ENCODE measurements around the gene SKIDA1.

GRCh38 chr10:21501731-21502347 lies 23.6 kb downstream of the SKIDA1 start:
- TF ChIP-seq SCRT1 (tag by site-specific recombination; IDR thresholded peaks at IDR 0.05; ENCODE audit: borderline replicate concordance) (no peak), ZNF2 (tag by site-specific recombination; IDR thresholded peaks at IDR 0.05) (no peak), ZSCAN16 (tag by site-specific recombination; IDR thresholded peaks at IDR 0.05) (no peak), YY1 (tag by site-specific recombination; IDR thresholded peaks at IDR 0.05) (no peak), ZNF76 (tag by site-specific recombination; IDR thresholded peaks at IDR 0.05; ENCODE audit: borderline replicate concordance, low read depth) (no peak), ZNF558 (tag by site-specific recombination; IDR thresholded peaks at IDR 0.05) (no peak), ZNF274 (IDR thresholded peaks at IDR 0.05; ENCODE audit: low read length) (no peak), ZNF274 (tag by site-specific recombination; IDR thresholded peaks at IDR 0.05; ENCODE audit: borderline replicate concordance) (no peak), ZNF701 (tag by site-specific recombination; IDR thresholded peaks at IDR 0.05) (no peak), ZNF324 (tag by site-specific recombination; IDR thresholded peaks at IDR 0.05) (no peak), HOXA7 (CRISPR knock-in tag; IDR thresholded peaks at IDR 0.05; ENCODE audit: borderline replicate concordance) (no peak)
- TF ChIP-seq, protein P1, sequence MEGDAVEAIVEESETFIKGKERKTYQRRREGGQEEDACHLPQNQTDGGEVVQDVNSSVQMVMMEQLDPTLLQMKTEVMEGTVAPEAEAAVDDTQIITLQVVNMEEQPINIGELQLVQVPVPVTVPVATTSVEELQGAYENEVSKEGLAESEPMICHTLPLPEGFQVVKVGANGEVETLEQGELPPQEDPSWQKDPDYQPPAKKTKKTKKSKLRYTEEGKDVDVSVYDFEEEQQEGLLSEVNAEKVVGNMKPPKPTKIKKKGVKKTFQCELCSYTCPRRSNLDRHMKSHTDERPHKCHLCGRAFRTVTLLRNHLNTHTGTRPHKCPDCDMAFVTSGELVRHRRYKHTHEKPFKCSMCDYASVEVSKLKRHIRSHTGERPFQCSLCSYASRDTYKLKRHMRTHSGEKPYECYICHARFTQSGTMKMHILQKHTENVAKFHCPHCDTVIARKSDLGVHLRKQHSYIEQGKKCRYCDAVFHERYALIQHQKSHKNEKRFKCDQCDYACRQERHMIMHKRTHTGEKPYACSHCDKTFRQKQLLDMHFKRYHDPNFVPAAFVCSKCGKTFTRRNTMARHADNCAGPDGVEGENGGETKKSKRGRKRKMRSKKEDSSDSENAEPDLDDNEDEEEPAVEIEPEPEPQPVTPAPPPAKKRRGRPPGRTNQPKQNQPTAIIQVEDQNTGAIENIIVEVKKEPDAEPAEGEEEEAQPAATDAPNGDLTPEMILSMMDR (tag by site-specific recombination; IDR thresholded peaks at IDR 0.05) = no peak
- TF ChIP-seq, protein P2, sequence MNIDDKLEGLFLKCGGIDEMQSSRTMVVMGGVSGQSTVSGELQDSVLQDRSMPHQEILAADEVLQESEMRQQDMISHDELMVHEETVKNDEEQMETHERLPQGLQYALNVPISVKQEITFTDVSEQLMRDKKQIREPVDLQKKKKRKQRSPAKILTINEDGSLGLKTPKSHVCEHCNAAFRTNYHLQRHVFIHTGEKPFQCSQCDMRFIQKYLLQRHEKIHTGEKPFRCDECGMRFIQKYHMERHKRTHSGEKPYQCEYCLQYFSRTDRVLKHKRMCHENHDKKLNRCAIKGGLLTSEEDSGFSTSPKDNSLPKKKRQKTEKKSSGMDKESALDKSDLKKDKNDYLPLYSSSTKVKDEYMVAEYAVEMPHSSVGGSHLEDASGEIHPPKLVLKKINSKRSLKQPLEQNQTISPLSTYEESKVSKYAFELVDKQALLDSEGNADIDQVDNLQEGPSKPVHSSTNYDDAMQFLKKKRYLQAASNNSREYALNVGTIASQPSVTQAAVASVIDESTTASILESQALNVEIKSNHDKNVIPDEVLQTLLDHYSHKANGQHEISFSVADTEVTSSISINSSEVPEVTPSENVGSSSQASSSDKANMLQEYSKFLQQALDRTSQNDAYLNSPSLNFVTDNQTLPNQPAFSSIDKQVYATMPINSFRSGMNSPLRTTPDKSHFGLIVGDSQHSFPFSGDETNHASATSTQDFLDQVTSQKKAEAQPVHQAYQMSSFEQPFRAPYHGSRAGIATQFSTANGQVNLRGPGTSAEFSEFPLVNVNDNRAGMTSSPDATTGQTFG (tag by site-specific recombination; IDR thresholded peaks at IDR 0.05; ENCODE audit: borderline replicate concordance) = no peak
- TF ChIP-seq, protein P3, sequence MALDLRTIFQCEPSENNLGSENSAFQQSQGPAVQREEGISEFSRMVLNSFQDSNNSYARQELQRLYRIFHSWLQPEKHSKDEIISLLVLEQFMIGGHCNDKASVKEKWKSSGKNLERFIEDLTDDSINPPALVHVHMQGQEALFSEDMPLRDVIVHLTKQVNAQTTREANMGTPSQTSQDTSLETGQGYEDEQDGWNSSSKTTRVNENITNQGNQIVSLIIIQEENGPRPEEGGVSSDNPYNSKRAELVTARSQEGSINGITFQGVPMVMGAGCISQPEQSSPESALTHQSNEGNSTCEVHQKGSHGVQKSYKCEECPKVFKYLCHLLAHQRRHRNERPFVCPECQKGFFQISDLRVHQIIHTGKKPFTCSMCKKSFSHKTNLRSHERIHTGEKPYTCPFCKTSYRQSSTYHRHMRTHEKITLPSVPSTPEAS (tag by site-specific recombination; IDR thresholded peaks at IDR 0.05) = no peak
- TF ChIP-seq, protein P4, sequence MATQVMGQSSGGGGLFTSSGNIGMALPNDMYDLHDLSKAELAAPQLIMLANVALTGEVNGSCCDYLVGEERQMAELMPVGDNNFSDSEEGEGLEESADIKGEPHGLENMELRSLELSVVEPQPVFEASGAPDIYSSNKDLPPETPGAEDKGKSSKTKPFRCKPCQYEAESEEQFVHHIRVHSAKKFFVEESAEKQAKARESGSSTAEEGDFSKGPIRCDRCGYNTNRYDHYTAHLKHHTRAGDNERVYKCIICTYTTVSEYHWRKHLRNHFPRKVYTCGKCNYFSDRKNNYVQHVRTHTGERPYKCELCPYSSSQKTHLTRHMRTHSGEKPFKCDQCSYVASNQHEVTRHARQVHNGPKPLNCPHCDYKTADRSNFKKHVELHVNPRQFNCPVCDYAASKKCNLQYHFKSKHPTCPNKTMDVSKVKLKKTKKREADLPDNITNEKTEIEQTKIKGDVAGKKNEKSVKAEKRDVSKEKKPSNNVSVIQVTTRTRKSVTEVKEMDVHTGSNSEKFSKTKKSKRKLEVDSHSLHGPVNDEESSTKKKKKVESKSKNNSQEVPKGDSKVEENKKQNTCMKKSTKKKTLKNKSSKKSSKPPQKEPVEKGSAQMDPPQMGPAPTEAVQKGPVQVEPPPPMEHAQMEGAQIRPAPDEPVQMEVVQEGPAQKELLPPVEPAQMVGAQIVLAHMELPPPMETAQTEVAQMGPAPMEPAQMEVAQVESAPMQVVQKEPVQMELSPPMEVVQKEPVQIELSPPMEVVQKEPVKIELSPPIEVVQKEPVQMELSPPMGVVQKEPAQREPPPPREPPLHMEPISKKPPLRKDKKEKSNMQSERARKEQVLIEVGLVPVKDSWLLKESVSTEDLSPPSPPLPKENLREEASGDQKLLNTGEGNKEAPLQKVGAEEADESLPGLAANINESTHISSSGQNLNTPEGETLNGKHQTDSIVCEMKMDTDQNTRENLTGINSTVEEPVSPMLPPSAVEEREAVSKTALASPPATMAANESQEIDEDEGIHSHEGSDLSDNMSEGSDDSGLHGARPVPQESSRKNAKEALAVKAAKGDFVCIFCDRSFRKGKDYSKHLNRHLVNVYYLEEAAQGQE (tag by site-specific recombination; IDR thresholded peaks at IDR 0.05) = no peak
